ENCODE results near the gene MBNL1. TPM values are rescaled to one million over a fixed set of nuclear protein-coding genes. Genes with fewer than 3 reads are reported as not detected.

The MBNL1 gene
- total RNA-seq, 2 donors from 2014 or later: 322 to 452 TPM

- ATAC-seq (replicated peaks): peak; percentile 87
- no peaks in the 10 kb centered on the region for H3K27me3 Mint-ChIP-seq
- H3K9me3 Mint-ChIP-seq: no peaks in the 10 kb centered on the region
- H3K4me3 Mint-ChIP-seq: peak overlapping the region; percentile 61
- H3K27ac Mint-ChIP-seq: peak overlapping the region; percentile 80
- peaks cover 12% of the 10 kb centered on the region for H3K4me1 Mint-ChIP-seq
- H3K36me3 Mint-ChIP-seq (ENCODE audit: low read depth): peaks cover 4% of the 10 kb centered on the region
Observed at GRCh38 chr3:152471814-152472671, 203.3 kb downstream of the MBNL1 start.

- H3K27ac Mint-ChIP-seq: peak overlapping the region; percentile 80
- H3K4me3 Mint-ChIP-seq: peak overlapping the region; percentile 61
- no peak for ATAC-seq (replicated peaks)
- H3K27me3 Mint-ChIP-seq: no peaks in the 10 kb centered on the region
- no peaks in the 10 kb centered on the region for H3K36me3 Mint-ChIP-seq (ENCODE audit: low read depth)
- H3K9me3 Mint-ChIP-seq: no peaks in the 10 kb centered on the region
- peaks cover 12% of the 10 kb centered on the region for H3K4me1 Mint-ChIP-seq
Observed at GRCh38 chr3:152472672-152472954, 203.9 kb downstream of the MBNL1 start.

- Mint-ChIP-seq H3K27ac (no peak overlapping the region), H3K36me3 (ENCODE audit: low read depth) (no peaks in the 10 kb centered on the region), H3K9me3 (no peaks in the 10 kb centered on the region), H3K4me3 (no peak overlapping the region), H3K27me3 (no peaks in the 10 kb centered on the region), H3K4me1 (peaks cover 12% of the 10 kb centered on the region)
- ATAC-seq (replicated peaks): no peak
Observed at GRCh38 chr3:152474585-152474984, 205.9 kb downstream of the MBNL1 start.

GRCh38 chr3:152477422-152477821 lies 208.7 kb downstream of the MBNL1 start:
- Mint-ChIP-seq H3K9me3 (peaks cover 7% of the 10 kb centered on the region), H3K4me3 (no peak overlapping the region), H3K36me3 (ENCODE audit: low read depth) (no peaks in the 10 kb centered on the region), H3K27ac (no peak overlapping the region), H3K4me1 (peaks cover 3% of the 10 kb centered on the region), H3K27me3 (peaks cover 8% of the 10 kb centered on the region)
- no peak for ATAC-seq (replicated peaks)

- Mint-ChIP-seq H3K36me3 (ENCODE audit: low read depth) (no peaks in the 10 kb centered on the region), H3K4me1 (no peaks in the 10 kb centered on the region), H3K27ac (no peak overlapping the region), H3K27me3 (peaks cover 16% of the 10 kb centered on the region), H3K9me3 (peaks cover 10% of the 10 kb centered on the region), H3K4me3 (no peak overlapping the region)
- ATAC-seq (replicated peaks): no peak
Observed at GRCh38 chr3:152480282-152480953, 211.7 kb downstream of the MBNL1 start.

- Mint-ChIP-seq H3K27ac (no peak overlapping the region), H3K4me3 (no peak overlapping the region), H3K27me3 (peaks cover 16% of the 10 kb centered on the region), H3K9me3 (peaks cover 6% of the 10 kb centered on the region), H3K4me1 (no peaks in the 10 kb centered on the region), H3K36me3 (ENCODE audit: low read depth) (no peaks in the 10 kb centered on the region)
- no peak for ATAC-seq (replicated peaks)
Observed at GRCh38 chr3:152486364-152486763, 217.6 kb downstream of the MBNL1 start.

GRCh38 chr3:152488449-152488848 lies 219.7 kb downstream of the MBNL1 start:
- no peak overlapping the region for H3K4me3 Mint-ChIP-seq
- H3K27me3 Mint-ChIP-seq: peaks cover 10% of the 10 kb centered on the region
- H3K9me3 Mint-ChIP-seq: peaks cover 3% of the 10 kb centered on the region
- no peak overlapping the region for H3K27ac Mint-ChIP-seq
- no peaks in the 10 kb centered on the region for H3K4me1 Mint-ChIP-seq
- ATAC-seq (replicated peaks): no peak
- H3K36me3 Mint-ChIP-seq (ENCODE audit: low read depth): no peaks in the 10 kb centered on the region

GRCh38 chr3:152491922-152492321 lies 223.2 kb downstream of the MBNL1 start:
- no peak overlapping the region for H3K27ac Mint-ChIP-seq
- no peaks in the 10 kb centered on the region for H3K36me3 Mint-ChIP-seq (ENCODE audit: low read depth)
- H3K4me3 Mint-ChIP-seq: no peak overlapping the region
- peaks cover 2% of the 10 kb centered on the region for H3K27me3 Mint-ChIP-seq
- H3K4me1 Mint-ChIP-seq: no peaks in the 10 kb centered on the region
- no peaks in the 10 kb centered on the region for H3K9me3 Mint-ChIP-seq
- ATAC-seq (replicated peaks): no peak

- Mint-ChIP-seq H3K27ac (no peak overlapping the region), H3K36me3 (ENCODE audit: low read depth) (no peaks in the 10 kb centered on the region), H3K4me3 (no peak overlapping the region), H3K4me1 (no peaks in the 10 kb centered on the region), H3K27me3 (no peaks in the 10 kb centered on the region), H3K9me3 (no peaks in the 10 kb centered on the region)
- no peak for ATAC-seq (replicated peaks)
Observed at GRCh38 chr3:152496286-152496685, 227.6 kb downstream of the MBNL1 start.

GRCh38 chr3:152496716-152497115 lies 228.0 kb downstream of the MBNL1 start:
- H3K36me3 Mint-ChIP-seq (ENCODE audit: low read depth): no peaks in the 10 kb centered on the region
- ATAC-seq (replicated peaks): no peak
- no peak overlapping the region for H3K27ac Mint-ChIP-seq

GRCh38 chr3:152497457-152497856 lies 228.7 kb downstream of the MBNL1 start:
- no peaks in the 10 kb centered on the region for H3K9me3 Mint-ChIP-seq
- no peak for ATAC-seq (replicated peaks)
- no peak overlapping the region for H3K27ac Mint-ChIP-seq
- H3K36me3 Mint-ChIP-seq (ENCODE audit: low read depth): no peaks in the 10 kb centered on the region
- no peaks in the 10 kb centered on the region for H3K27me3 Mint-ChIP-seq
- no peak overlapping the region for H3K4me3 Mint-ChIP-seq
- H3K4me1 Mint-ChIP-seq: no peaks in the 10 kb centered on the region

More at GRCh38 chr3:152496716-152497115, 228.0 kb downstream of the MBNL1 start:
- Mint-ChIP-seq H3K27me3 (no peaks in the 10 kb centered on the region), H3K9me3 (no peaks in the 10 kb centered on the region), H3K4me1 (no peaks in the 10 kb centered on the region), H3K4me3 (no peak overlapping the region)

GRCh38 chr3:152497890-152498289 lies 229.2 kb downstream of the MBNL1 start:
- Mint-ChIP-seq H3K4me1 (no peaks in the 10 kb centered on the region), H3K27ac (no peak overlapping the region), H3K4me3 (no peak overlapping the region), H3K9me3 (no peaks in the 10 kb centered on the region), H3K27me3 (no peaks in the 10 kb centered on the region), H3K36me3 (ENCODE audit: low read depth) (no peaks in the 10 kb centered on the region)
- ATAC-seq (replicated peaks): no peak

- Mint-ChIP-seq H3K36me3 (ENCODE audit: low read depth) (no peaks in the 10 kb centered on the region), H3K9me3 (no peaks in the 10 kb centered on the region), H3K27ac (no peak overlapping the region), H3K4me3 (no peak overlapping the region), H3K4me1 (no peaks in the 10 kb centered on the region), H3K27me3 (no peaks in the 10 kb centered on the region)
- ATAC-seq (replicated peaks): peak; percentile 28
Observed at GRCh38 chr3:152499791-152500385, 231.2 kb downstream of the MBNL1 start.

- ATAC-seq (replicated peaks): peak; percentile 98
- Mint-ChIP-seq H3K27me3 (peaks cover 4% of the 10 kb centered on the region), H3K27ac (no peak overlapping the region), H3K36me3 (ENCODE audit: low read depth) (no peaks in the 10 kb centered on the region), H3K4me3 (no peak overlapping the region), H3K4me1 (no peaks in the 10 kb centered on the region), H3K9me3 (no peaks in the 10 kb centered on the region)
Observed at GRCh38 chr3:152505926-152506325, 237.2 kb downstream of the MBNL1 start.

- H3K9me3 Mint-ChIP-seq: no peaks in the 10 kb centered on the region
- ATAC-seq (replicated peaks): no peak
- H3K4me3 Mint-ChIP-seq: no peak overlapping the region
- no peaks in the 10 kb centered on the region for H3K36me3 Mint-ChIP-seq (ENCODE audit: low read depth)
- no peaks in the 10 kb centered on the region for H3K4me1 Mint-ChIP-seq
- H3K27me3 Mint-ChIP-seq: peaks cover 4% of the 10 kb centered on the region
- no peak overlapping the region for H3K27ac Mint-ChIP-seq
Observed at GRCh38 chr3:152508705-152509104, 240.0 kb downstream of the MBNL1 start.

Data from activated T-helper 17 cell treated with anti-CD3 and anti-CD28 coated beads, Interleukin-2, amount 50 U/mL, for 72 hours (primary cell).